Neural cell (in vitro differentiated cells): ENCODE results near the gene NFE2L3. TPM values are rescaled to one million over a fixed set of nuclear protein-coding genes. Genes with fewer than 3 reads are reported as not detected.

Experiments used
- H2AFZ ChIP-seq: fragments of 200-600, 300-800 bp; sonication (generic), shearing (Covaris generic); 2 replicates; pipeline ENCODE4 v1.6.0; 2014; ENCODE audit warnings: low read depth, mild to moderate bottlenecking, antibody characterized with exemption, low read length, moderate library complexity
- H3F3A ChIP-seq: fragments of 200-600 bp; shearing (Covaris generic); 2 replicates; pipeline ENCODE4 v1.6.1; 2016; ENCODE audit warnings: mild to moderate bottlenecking, moderate library complexity, mixed read lengths, antibody characterized with exemption, low read length; ENCODE audit not compliant: insufficient read depth, poor library complexity, severe bottlenecking
- H3K27ac ChIP-seq: fragments of 200-600, 300-800 bp; sonication (generic), shearing (Covaris generic); 2 replicates; pipeline ENCODE4 v1.5.1; 2014; ENCODE audit warnings: mild to moderate bottlenecking, low read length, moderate library complexity
- H3K27me3 ChIP-seq: fragments of 300-800, 200-600 bp; sonication (generic), shearing (Covaris generic); 2 replicates; pipeline ENCODE4 v1.6.0; 2014; ENCODE audit warnings: mild to moderate bottlenecking, low read depth, low read length, moderate library complexity; ENCODE audit not compliant: insufficient read depth
- H3K36me3 ChIP-seq: fragments of 300-800, 200-600 bp; sonication (generic), shearing (Covaris generic); 2 replicates; pipeline ENCODE4 v1.5.1; 2014; ENCODE audit warnings: mild to moderate bottlenecking, antibody characterized with exemption, low read length, moderate library complexity; ENCODE audit not compliant: insufficient read depth
- H3K4me2 ChIP-seq: fragments of 300-800, 200-600 bp; sonication (generic), shearing (Covaris generic); 2 replicates; pipeline ENCODE4 v1.6.0; 2014; ENCODE audit warnings: mild to moderate bottlenecking, low read length
- H3K4me3 ChIP-seq: fragments of 300-800, 200-600 bp; sonication (generic), shearing (Covaris generic); 2 replicates; pipeline ENCODE4 v1.5.1; 2014; ENCODE audit warnings: mild to moderate bottlenecking, low read length, moderate library complexity
- H3K79me2 ChIP-seq: fragments of 200-600 bp; shearing (Covaris generic); replicated peaks from 2 replicates; pipeline ENCODE4 v1.6.0; 2014; ENCODE audit warnings: mild to moderate bottlenecking, low read length, moderate library complexity; ENCODE audit not compliant: insufficient read depth
- H3K9ac ChIP-seq: fragments of 300-800, 200-600 bp; sonication (generic), shearing (Covaris generic); 2 replicates; pipeline ENCODE4 v1.6.1; 2016; ENCODE audit warnings: mild to moderate bottlenecking, low read length, mixed read lengths
- H3K9me2 ChIP-seq: fragments of 200-600 bp; shearing (Covaris generic); 2 replicates; pipeline ENCODE4 v1.6.1; 2016; ENCODE audit warnings: mild to moderate bottlenecking, low read length, mixed read lengths; ENCODE audit not compliant: insufficient read depth
- H3K9me3 ChIP-seq: fragments of 200-600, 300-800 bp; sonication (generic), shearing (Covaris generic); 2 replicates; pipeline ENCODE4 v1.6.1; 2016; ENCODE audit warnings: mild to moderate bottlenecking, mixed run types, low read length, moderate library complexity, mixed read lengths
- H4K20me1 ChIP-seq: fragments of 200-600 bp; shearing (Covaris generic); 2 replicates; pipeline ENCODE4 v1.6.1; 2016; ENCODE audit warnings: mild to moderate bottlenecking, mixed run types; ENCODE audit not compliant: insufficient read depth
- CTCF ChIP-seq: fragments of 450-650 bp; IDR thresholded peaks from 2 replicates; pipeline ENCODE4 v1.5.1; 2014; ENCODE audit warnings: antibody characterized with exemption, mild to moderate bottlenecking, moderate library complexity; ENCODE audit not compliant: poor library complexity, severe bottlenecking
- EP300 ChIP-seq: fragments of 450-650 bp; conservative IDR thresholded peaks from 2 replicates; pipeline ENCODE4 v1.6.1; 2014; ENCODE audit warnings: antibody characterized with exemption, mild to moderate bottlenecking, moderate library complexity; ENCODE audit not compliant: poor library complexity, severe bottlenecking
- EZH2 ChIP-seq: fragments of 200-600, 300-800 bp; shearing (Covaris generic), sonication (generic); IDR thresholded peaks from 2 replicates; pipeline ENCODE4 v1.6.1; 2014; ENCODE audit warnings: antibody characterized with exemption, low read length, borderline replicate concordance, mild to moderate bottlenecking; ENCODE audit not compliant: insufficient read depth, poor library complexity, severe bottlenecking
- MXI1 ChIP-seq: fragments of 450-650 bp; conservative IDR thresholded peaks from 2 replicates; pipeline ENCODE4 v1.6.1; 2014; ENCODE audit warnings: antibody characterized with exemption, mild to moderate bottlenecking; ENCODE audit not compliant: poor library complexity, severe bottlenecking
- POLR2AphosphoS5 ChIP-seq: IDR thresholded peaks from 2 replicates; pipeline ENCODE4 v1.6.1; 2012
- RAD21 ChIP-seq: fragments of 450-650 bp; conservative IDR thresholded peaks from 2 replicates; pipeline ENCODE4 v1.6.1; 2014; ENCODE audit warnings: antibody characterized with exemption, mild to moderate bottlenecking, moderate library complexity
- REST ChIP-seq: IDR thresholded peaks from 2 replicates; pipeline ENCODE4 v1.6.1; 2012; ENCODE audit warnings: borderline replicate concordance
- SMC3 ChIP-seq: fragments of 450-650 bp; conservative IDR thresholded peaks from 2 replicates; pipeline ENCODE4 v1.6.1; 2014; ENCODE audit warnings: antibody characterized with exemption, mild to moderate bottlenecking, moderate library complexity; ENCODE audit not compliant: poor library complexity
- TAF1 ChIP-seq: IDR thresholded peaks from 2 replicates; pipeline ENCODE4 v1.6.1; 2012; ENCODE audit warnings: low read depth
- polyA plus RNA-seq: library from polyadenylated mRNA; depleted of rRNA; stranded (reverse); fragments of >200 nt; gene quantifications from 2 replicates; pipeline ENCODE4 v1.2.3, GENCODE V29; 2014

The NFE2L3 gene
- polyA plus RNA-seq, 1 donor from 2014 or later = 2.9 TPM

GRCh38 chr7:26136831-26137230, 15.2 kb upstream of the NFE2L3 start:
- no peak for TF ChIP-seq TAF1
- no peak for TF ChIP-seq REST
- no peak for TF ChIP-seq RAD21
- TF ChIP-seq MXI1 = no peak
- TF ChIP-seq CTCF = no peak
- no peak for TF ChIP-seq POLR2AphosphoS5
- TF ChIP-seq EP300 = no peak
- no peak for TF ChIP-seq SMC3
- TF ChIP-seq EZH2 = no peak
- Histone ChIP-seq H3K27me3 (no peaks in the 10 kb centered on the region), H3K4me3 (no peak overlapping the region), H3K4me2 (no peak overlapping the region), H3F3A (no peaks in the 10 kb centered on the region), H3K79me2 (no peaks in the 10 kb centered on the region), H3K9me2 (no peaks in the 10 kb centered on the region), H2AFZ (no peak overlapping the region), H3K36me3 (no peaks in the 10 kb centered on the region), H3K9me3 (no peaks in the 10 kb centered on the region), H3K9ac (no peak overlapping the region), H4K20me1 (no peaks in the 10 kb centered on the region), H3K27ac (no peak overlapping the region)

- Histone ChIP-seq H3K36me3 (no peaks in the 10 kb centered on the region), H4K20me1 (no peaks in the 10 kb centered on the region), H3K9ac (no peak overlapping the region), H3K27me3 (no peaks in the 10 kb centered on the region), H3K9me2 (no peaks in the 10 kb centered on the region), H3F3A (no peaks in the 10 kb centered on the region), H3K4me2 (no peak overlapping the region), H2AFZ (no peak overlapping the region), H3K4me3 (no peak overlapping the region), H3K79me2 (no peaks in the 10 kb centered on the region), H3K9me3 (no peaks in the 10 kb centered on the region), H3K27ac (no peak overlapping the region)
- no peak for TF ChIP-seq SMC3
- TF ChIP-seq EP300 = no peak
- TF ChIP-seq REST = no peak
- TF ChIP-seq CTCF = no peak
- TF ChIP-seq POLR2AphosphoS5 = no peak
- TF ChIP-seq MXI1 = no peak
- no peak for TF ChIP-seq EZH2
- no peak for TF ChIP-seq TAF1
- TF ChIP-seq RAD21 = no peak
Observed at GRCh38 chr7:26140380-26140779, 11.6 kb upstream of the NFE2L3 start.
